DMS114 treated with DMSO at 0.1 percent for 48 hours (cell line): ENCODE data around the gene FNDC11.
A peak's percentile ranks its signal among the peaks of the same experiment; 100 is the strongest.

ENCODE experiments used
- DNase-seq: peaks from one replicate; lab custom pipeline; 2025; ENCODE audit not compliant: unreplicated experiment; lab: John Stamatoyannopoulos, UW

Gene FNDC11

GRCh38 chr20:63525185-63525584 lies 28.8 kb upstream of the FNDC11 start:
- no peak for DNase-seq

DNA sequence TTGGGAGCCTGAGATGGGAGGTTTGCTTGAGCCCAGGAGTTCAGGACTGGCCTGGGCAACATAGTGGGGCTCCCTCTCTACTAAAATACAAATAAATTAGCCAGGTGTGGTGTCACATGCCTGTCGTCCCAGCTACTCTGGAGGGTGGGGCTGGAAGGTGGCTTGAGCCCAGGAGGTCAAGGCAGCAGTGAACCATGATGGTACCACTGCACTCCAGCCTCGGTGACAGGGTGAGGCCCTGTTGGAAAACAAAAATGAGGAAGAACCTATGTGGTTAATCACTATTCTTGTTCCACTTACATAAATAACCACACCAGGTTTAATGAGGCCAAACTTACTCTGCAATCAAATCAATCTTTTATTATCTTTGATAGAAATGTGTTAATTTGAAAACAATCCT lies 28.0 kb upstream of the FNDC11 start:
- DNase-seq, result no peak

DNA sequence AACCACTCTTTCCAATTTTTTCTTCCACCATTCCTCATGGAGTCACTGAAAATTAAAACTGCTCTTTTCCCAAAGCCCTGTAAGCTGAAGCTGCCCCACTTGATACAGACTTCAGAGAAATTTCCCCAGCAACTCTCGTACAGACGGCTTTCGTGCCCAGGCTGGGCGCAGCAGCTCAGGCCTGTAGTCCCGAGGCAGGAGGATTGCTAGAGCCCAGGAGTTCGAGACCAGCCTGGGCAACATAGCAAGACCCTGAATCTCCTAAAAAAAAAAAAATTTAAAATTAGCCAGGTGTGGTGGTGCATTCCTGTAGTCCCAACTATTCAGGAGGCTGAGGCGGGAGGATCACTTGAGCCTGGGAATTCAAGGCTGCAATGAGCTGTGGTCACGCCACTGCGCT lies 26.8 kb upstream of the FNDC11 start:
- DNase-seq, result no peak

- no peak for DNase-seq
Measured at GRCh38 chr20:63529180-63529860, 24.6 kb upstream of the FNDC11 start.

- no peak for DNase-seq
Measured at GRCh38 chr20:63529861-63530787, 23.8 kb upstream of the FNDC11 start.

GRCh38 chr20:63530788-63531160 lies 23.2 kb upstream of the FNDC11 start:
- no peak for DNase-seq

DNA sequence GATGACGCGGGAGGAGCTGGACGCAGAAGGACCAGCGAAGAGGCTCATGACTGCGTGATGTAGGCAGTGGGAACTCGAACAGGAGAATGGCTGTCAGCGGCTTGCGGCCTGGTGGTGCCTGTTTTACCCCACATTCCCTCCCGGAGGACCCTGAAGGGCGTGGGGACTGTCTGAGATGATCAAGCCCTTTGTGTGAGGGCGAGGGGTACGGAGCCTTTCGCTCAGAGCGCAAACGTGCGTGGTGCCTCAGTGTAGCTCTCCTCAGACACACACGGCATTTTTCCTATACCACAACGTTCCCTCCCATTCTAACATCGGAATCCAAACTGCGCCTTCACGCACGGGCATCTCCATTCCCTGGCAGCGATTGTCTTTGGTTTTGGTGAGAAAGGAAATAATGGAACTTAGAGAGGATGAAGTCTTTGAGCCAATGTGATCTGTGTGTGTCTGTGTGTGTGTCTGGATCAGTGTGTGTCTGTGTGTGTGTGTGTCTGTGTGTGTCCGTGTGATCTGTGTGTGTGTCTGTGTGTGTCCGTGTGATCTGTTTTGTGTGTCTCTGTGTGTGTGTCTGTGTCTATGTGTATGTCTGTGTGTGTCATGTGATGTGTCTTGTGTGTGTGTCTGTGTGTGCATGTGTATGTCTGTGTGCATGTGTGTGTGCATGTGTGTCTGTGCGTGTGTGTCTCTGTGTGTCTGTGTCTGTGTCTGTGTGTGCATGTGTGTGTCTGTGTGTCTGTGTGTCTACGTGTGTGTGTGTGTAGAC lies 22.1 kb upstream of the FNDC11 start:
- no peak for DNase-seq

DNA sequence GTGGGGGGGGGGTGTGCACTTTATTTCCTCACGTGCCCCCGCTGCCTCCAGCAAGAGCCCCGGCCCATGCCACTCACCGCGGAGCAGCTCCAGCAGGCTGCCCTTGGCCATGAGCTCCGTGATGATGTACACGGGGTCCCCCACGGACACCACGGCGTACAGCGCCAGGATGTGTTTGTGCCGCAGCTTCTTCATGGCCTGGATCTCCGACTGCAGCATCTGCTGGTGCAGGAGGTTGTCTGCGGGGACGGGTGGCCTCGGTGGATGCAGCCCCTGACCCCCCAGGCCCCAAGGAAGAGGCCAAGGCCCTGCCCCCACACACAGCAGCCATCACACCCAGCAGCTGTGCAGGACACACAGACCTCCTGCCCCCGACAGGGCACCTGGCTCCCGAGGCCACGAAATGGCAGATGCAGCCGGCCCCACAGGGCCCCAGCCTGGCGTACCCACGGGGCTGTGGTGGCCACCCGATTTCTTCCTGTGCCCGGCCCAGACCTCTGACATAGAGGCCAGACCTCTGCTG lies 21.4 kb upstream of the FNDC11 start:
- DNase-seq, result no peak

DNA sequence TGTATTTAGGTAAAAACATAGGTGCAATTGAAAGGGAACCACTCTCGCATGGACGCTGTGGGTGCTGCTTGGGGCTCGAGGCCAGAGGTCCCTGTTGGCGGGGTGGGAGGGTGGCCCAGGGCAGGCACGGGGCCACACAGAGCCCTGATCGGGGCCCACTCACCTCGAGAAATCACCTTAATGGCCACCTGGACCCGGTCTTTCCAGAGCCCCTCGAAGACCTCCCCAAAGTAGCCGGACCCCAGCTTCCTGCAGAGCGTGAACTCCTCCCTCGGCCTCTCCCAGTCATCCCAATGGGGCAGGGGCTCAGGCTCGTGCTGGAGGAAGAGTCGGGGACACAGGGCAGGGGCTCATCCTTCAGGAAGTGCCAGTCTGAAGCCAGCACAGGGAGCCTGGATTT lies 20.6 kb upstream of the FNDC11 start:
- DNase-seq, result no peak

DNA sequence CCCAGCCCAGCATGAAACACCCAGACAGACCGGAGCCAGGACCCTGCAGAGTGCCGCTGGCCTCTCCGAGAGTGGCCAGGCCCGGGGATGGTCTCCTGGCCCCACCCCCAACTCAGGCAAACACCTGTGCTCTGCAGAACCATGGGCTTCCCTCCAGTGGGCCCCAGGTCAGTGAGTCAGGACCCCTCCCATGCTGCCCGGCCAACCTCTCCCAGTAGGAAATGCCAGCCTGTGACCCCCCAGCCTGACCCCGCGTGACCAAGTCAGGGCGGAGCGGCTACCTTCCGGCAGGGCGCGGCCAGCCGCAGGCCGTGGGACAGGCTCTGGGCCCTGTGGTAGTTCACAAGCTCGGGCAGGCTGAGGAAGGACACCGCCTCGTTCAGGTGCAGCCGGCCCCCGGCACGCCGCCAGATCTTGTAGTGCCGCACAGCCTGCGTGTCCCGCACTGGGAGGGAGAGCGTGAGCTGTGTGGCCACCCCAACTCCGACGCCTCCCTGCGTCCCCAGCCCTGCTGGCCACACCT lies 20.0 kb upstream of the FNDC11 start:
- DNase-seq, result no peak

- DNase-seq, result no peak
Measured at GRCh38 chr20:63534427-63534830, 19.5 kb upstream of the FNDC11 start.

GRCh38 chr20:63534831-63535651 lies 18.9 kb upstream of the FNDC11 start:
- DNase-seq, result no peak

DNA sequence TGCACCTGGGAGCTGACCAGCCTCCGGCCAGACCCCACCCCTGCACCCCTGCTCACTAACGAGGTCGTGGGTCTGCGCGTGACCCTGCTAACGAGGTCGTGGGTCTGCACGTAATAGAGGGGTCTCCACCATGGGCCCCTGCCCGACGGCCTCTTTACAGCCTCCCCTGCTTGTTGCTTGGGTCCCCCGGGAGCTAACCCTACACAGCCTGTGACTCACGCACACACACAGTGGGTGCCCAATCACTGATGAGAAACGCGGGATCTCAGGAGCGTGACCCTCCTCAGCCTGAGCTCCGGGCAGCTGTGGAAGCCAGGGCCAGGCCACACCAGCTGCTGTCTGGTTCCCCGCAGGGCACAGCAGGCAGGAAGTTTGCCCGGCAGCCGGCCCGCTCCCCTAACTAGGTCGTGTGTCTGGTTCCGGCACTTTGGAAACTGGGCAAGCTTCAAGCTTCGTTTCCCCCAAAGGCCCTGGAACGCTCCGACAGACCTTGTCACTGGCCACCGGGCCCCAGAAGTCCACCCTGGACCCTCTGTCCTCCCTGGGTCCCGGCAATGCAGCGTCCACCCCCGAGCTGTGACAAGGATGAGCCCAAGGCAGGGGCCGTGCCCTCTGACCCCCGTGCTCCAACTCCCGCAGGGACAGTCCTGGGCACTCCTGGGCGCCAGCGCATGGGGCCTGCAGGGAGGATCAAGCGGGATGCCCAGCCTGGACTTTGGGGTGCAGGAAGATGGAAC lies 17.6 kb upstream of the FNDC11 start:
- DNase-seq, result no peak

DNA sequence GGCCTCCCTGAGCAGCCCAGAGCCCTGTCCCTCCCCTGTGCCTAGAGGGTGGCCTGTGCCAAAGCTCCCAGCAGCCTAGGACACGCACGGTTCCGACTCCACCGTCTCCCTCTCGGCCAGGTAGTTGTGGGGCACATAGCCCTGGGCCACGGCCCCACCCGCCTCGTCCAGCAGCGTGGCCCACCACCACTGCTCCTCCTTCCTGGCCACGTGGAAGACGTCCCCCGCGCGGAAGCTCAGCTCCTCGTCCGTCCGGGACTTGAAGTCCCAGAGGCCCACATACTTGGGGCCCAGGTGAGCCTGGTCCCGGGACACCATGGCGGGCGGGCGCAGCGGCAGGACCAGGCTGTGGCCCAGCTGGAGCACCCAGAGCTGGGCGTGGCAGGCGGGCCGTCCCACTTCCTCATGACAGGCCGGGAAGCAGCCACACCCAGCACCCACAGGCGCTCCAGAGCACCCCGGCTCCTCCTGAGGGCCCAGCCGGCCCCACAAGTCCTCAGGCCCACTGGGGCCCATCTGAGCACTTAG lies 16.9 kb upstream of the FNDC11 start, which contains the start of gene PTK6:
Gene PTK6 (minus strand): TSS at position 380 of the 528 bp plus-strand sequence. CDS start 62 bp downstream, at position 318.
- DNase-seq, result no peak

- peak; percentile 45 for DNase-seq
Measured at GRCh38 chr20:63537525-63538203, 16.3 kb upstream of the FNDC11 start.

DNA sequence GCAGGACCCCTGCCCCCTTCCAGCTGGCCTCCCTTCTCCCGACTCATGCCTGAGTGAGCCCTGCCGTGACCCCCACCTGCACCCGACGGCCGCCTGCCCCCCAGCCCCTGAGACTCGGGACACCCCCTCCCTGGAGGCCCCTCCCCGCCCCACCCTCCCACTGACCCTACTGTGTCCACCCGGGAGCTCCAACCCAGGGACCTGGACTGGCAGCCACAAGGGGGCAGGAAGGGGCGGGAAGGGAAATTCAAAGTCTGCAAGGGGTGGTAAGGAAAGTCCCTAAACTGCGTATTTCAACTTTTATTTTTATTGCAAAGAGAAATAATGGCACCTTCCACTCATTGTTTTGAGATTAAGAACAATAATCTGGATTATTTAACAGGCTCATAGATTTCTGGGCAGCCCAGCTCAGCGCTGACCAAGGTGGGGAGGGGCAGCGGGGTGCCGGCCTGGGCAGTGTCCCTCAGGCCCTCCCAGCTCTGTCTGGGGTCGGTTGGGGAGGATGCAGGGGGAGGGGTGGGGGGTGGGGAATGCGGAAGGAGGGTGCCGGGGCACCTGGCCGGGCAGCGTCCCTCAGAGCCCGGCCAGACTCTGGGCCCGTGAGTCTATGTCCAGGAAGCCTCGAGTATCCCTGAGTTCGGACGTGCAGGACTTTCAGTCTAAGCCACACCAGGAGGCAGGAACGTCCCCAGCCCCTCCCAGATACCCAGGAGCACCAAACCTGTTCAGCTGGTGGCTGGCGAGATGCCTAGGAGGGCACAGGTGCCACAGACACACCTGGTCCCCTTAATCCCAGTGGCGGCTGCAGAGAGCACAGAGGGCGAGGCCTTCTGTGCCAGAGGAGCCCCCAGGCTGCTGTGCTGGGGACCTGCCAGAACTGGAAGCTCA lies 15.5 kb upstream of the FNDC11 start:
- no peak for DNase-seq

DNA sequence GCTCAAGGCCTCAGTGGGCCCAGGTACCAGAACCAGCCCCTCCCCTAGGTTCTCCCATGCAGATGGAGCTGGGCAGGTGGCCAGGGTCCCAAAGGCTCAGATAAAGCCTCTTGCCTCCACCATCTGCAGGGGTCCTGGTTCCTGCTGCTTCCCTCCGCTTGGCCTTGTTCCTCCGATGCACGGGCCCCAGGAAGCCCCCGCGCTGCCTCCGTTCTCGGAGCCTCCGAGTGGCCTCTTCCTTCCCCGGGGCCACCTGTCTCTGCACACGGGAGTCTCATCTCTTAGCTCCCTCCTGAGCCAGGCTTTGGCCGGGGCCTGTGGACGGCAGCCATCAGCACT lies 14.9 kb upstream of the FNDC11 start:
- DNase-seq, result no peak
